ENCODE results near the gene PTPRG.

PTPRG gene

DNA sequence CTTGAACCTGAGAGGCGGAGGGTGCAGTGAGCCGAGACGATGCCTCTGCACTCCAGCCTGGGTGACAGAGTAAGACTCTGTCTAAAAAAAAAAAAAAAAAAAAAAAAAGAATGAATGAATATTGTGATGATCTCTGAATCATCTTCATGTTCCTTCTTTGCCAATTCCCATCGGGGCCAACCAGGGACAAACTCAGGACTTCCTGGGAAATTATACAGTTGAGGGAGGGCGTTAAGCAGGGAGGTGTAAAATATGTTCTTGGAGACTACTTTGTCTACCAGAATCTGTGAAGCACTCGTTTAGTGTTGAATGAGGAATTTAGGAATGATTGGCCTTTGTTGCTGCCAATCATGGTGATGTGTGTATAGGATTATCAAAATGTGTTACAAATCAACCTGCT lies 210.6 kb downstream of the PTPRG start:
- no peak for DNase-seq

DNA sequence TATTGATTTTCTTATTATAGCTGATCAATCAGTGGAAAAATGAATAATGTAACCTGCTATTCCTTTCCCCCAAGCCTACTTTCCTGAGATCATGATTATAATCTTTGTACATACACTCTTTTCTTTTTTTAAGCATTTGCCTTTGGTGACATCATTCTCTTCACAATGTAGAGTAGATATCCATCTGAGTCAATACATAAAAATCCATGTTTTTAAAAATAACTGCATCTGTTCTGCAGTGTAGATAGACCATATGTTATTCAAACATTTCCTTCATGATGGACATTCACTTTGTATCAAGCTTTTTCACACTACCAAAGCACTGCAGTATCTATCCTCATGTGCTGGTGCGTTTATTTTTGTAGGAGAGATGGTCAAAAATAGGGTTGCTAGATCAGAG lies 211.1 kb downstream of the PTPRG start:
- no peak for DNase-seq

DNA sequence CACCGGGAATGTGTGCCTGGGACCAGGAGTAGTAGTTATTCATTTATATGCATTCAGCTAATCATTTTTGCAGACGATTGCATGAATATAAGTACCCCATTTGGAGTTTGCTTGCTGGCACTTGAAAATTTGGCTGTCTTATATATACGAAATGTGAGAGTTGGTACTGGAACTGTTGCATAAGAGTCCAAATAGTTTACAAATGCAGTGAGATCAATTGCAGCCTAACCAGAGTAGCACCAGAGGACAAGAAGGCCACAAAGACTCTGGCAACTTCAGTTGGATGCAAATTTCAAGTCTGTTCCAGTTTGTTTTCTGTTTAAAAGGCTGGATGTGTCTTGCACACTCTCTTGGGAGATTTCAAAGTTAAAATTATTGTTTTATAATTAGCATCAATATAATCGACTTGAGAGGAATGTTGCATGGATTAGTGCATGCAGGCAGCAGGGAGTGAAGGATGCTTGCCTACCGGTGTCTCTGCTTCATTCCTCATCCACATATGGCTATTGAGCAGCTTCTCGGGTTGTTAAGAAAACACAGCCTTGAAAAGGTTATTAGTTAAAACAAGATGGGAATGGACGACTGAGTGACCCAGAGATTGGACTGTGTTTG lies 213.0 kb downstream of the PTPRG start:
- no peak for DNase-seq

DNA sequence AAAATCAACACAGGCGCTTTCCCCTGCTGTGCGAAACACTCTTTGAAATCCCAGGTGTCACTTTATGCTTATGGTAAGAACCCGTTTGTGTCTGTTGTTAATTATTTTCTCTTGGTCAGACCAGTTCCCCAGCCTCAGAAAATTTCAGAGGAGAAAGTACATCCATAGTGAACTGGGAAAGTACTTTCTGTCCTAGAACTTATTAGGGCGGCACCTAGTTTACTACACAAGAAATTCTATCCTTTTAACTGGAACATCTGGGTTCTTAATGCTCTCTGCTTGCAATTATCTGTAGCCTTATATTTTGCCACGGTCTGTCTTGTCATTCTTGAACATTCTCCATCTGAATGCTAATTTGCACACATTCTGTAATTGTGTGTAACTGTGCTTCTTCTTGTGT lies 215.0 kb downstream of the PTPRG start:
- peak in 1 of 2 experiments; percentile 5 for DNase-seq

DNA sequence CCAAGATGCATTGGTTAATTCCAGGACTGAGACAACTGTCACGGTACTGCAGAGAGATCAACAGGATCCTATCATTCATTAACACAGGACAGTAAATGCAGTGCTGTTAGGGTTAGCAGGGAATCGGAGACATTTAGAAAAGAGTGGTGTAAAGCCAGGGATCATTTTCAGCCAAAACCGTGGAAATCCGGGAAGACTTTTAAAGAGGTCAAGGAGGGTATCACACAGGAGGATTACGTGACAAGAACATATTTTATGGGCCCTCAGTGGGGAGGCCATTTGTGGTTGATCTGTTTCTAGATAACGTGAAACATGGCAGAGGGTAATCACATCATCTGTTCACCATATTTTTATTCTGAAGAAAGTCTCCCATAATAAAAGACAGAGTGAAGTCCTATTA lies 216.1 kb downstream of the PTPRG start:
- no peak for DNase-seq

DNA sequence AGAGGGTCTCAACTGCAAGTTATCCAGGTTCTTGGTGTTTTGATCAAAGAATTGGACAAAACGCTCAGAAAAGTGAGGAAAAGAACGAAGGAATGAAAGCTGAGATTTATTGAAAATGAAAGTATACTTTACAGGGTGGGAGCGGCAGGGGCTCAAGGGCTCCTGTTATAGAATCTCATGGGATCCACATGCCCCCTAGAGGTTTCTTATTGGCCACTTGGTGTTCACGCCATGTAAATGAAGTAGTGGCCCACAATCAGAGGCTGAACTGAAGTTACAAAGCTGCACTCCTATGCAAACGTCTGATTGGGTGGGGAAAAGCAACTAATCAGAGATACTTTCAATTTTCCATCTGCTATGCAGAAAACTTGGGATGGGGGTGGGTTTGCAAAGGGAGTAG lies 216.7 kb downstream of the PTPRG start:
- DNase-seq: peak in 1 of 2 experiments; percentile 36

DNA sequence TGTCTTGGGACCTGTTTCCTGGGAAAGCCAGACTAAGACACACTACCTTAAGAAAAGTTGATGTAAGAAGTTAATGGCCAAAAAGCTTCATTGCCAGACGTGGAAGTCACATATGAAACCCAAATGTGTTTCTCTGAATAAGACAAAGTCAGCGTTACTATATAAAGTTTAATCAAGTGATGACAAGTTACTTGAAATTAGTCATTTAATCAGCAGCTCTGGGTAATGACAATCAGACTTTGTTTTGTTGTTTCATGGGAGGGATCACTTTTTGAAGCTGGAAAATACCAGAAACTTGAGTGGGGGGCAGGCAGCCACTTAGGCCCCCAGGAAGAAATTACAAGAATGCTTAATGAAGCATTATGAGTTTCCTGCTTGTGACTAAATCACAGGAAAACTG lies 218.6 kb downstream of the PTPRG start:
- DNase-seq: no peak

DNA sequence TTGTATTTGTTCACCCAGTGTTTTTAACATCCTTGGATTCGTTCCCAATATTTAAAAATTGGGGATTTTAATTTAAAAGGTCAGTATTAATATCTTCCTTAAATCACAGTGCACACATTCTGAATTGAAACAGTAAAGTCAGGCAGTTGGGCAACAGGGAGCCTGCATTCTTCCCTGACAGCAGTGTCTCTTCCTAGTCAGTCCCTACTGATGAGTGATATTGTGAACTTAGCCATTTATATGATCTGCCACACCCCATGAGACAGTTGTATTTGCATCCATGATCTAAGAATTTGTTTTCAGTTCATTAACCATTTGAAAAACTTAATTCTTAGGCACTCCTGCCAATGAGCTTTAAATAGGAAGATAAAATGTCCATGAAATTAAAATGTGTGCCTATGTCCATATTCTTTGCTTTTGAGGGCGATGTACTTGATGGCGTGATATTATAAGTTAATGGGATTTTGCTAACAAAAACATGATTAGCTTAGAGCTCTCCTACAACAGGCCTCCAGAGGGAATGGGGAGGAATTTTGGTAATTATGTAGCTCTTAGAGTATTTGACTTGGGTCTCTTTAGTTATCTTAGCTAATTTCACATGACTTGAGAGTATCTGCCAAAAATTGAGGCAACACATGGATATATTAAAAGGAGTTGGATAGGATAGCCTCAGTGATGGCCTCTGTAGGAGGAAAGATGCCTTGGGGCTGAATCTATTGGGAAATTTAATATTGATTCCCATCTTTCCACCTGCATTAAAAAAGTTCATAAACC lies 219.3 kb downstream of the PTPRG start:
- no peak for DNase-seq

DNA sequence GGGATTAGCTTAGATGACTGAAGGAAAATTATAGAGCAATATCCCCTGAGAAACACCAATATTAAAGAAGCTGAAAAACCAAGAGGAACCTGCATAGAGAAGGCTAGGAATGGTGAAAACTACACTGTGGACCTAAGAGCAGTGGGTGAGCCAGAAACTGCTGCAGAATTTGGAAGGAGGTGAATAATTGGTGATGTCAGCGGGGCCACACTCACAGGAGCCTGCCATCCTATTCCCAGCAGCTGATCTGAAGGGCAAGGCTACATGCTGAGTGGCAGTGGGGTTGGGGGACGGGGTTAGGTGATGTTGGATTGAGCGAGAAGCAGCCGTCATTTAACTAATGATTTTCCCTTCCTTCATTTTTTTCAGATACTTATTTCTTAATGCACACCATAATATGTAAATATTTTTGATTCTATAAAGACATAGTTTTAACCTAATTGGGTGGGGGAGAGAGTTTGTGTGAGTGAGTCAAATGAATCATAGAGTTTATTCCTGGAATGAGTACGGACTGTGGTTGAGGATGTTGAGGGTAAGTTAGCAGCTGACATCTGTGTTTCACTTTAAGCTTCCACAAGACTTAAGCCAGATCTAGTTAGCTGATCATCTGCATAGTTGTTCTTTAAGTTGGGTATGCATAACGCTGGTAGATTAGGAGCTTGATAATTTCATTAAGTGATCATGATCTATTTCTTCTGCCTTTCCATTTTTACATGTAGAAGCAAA lies 222.8 kb downstream of the PTPRG start:
- peak in 1 of 2 experiments; percentile 7 for DNase-seq

DNA sequence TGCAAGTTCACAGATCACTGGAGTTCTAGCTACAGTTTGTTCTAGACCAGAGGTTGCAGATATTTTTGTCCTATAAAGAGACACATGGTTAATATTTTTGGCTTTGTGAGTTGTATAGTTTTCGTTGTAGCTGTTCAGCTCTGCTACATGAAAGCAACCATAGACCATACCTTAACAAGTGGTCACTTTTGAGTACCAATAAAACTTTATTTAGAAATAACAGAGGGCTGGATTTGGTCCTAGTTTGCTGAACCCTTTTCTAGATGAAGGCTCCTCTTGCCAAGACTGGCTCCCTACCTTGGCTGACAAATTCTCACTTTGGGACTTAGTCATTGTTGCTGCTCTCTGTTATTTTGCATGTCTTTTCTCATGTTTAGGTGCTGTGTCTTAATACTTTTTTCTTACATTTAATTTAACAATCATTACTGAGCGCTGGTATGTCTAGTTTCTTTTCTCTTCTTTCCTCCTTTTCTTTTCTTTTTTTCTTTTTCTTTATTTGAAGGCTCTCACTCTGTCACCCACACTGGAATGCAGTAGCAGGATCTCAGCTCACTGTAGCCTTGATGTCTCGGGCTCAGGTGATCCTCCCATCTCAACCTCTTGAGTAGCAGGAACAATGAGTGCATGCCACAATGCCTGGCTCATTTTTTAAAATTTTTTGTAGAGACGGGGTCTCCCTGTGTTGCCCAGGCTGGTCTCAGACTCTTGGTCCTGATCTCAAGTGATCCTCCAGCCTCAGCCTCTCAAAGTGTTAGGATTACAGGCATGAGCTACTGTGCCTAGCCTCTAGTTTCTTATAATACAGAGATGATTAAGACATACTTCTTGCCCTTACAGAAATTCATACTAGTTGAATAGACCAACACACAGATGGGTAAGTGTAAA lies 227.5 kb downstream of the PTPRG start:
- no peak for DNase-seq

DNA sequence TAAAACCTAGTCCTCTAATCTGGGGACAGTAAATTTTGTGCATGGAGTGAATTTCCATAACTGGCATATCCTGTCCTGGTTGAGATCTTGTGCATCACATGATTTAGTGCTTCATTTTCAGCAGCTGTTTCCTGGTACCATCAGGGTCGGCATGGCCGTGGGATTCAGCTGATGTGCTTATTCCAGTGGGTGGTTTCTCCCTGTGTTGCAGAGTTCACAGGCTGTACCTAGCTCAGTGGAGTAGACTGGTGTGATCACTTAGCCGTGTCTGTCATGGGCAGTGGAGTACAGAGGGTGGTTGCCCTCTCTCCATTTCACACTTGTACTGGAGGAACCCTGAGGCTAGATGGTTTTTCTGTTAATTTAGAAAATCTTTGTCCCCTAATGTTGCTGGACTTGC lies 228.5 kb downstream of the PTPRG start:
- no peak for DNase-seq

DNA sequence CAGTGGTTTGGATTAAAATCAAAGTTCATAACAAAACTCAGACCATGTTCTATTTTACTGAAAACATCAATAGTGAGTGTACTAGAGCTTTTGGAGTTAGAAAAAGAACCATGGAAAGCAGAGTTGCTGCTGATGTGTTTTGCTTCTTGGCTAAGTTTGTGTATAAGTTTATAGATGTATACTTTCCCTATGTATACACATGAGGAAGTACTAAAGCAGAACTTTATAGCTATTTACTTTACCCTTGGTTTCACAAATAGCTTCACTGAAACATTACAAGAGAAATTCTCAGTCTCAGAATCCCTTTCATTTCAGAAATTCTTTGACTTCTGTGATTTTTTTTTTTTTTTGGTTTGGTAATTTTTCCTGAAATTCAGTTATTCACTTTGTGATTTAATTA lies 229.0 kb downstream of the PTPRG start:
- no peak for DNase-seq

DNA sequence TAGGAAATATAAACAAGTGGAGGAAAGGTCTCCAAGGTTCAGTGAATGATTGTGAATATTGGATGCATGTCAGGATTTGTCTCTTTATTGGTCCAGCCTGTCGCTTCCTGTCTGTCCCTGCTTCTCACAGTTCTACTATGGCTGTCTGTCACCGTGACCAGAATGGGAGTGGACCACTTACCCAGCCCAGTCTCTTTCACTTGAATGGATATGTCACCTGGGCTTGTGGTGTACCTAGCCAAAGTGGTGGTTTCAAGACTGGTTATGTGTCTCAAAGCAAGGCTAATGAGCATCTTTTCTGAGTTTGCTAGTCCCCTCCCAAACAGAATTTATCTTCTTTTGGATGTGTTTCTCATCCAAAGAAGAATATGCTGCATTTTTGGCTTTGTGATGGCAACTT lies 231.7 kb downstream of the PTPRG start:
- no peak for DNase-seq

DNA sequence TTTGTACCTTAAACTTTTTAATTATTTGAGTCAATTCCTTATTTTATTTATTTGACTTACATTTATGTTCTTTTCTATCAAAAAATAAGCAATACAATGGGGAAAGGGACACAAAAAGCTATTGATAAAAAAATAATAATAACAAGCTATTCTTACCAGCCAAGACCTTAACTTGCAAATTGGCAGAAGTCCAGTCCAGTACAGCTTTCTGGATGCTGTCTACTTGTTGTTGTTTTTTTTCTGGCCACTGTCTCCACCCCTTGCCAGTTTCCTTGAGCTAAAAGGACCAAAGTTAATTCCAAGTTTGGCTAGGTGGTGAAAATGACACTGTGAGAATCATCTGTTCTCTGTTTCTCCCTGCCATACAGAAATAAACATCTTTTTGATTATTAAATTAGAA lies 232.2 kb downstream of the PTPRG start:
- DNase-seq: no peak

DNA sequence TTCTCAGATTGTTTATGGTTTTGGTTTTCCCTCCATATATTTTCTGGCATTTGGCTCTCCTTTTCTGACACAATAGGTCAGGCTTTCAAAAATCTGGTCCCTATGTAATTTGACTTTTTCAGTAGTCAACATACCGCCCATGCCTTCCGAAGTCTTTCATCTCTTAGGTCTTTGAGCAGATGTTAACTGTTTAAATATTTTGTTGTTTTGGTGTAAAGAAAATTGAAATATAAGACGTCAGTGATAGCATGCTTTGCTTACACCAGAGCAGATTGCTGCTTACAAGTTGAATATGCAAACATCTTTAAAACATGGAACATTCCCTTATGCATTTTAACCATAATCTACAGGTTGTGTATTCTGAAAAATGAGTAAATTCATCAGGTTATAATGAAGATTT lies 233.0 kb downstream of the PTPRG start:
- no peak for DNase-seq

DNA sequence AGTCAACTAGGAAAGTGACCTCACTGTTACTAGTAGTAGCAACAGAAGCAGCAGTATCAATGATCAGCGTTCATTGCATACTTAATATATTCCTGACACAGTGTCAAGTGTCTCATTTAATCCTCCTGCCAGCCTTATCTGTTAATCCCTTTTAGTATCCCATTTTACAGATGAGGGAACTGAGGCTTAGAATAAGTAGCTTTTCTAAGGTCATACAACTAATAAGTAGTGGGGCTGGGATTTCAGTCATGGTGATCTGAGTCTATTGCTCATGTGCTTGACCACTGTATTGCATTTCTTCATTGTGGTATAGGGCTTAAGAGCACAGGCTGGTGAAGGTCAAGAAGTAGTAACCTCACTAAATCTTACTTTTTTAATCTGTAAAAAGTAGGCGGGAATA lies 233.6 kb downstream of the PTPRG start:
- peak in 1 of 2 experiments; percentile 5 for DNase-seq

DNA sequence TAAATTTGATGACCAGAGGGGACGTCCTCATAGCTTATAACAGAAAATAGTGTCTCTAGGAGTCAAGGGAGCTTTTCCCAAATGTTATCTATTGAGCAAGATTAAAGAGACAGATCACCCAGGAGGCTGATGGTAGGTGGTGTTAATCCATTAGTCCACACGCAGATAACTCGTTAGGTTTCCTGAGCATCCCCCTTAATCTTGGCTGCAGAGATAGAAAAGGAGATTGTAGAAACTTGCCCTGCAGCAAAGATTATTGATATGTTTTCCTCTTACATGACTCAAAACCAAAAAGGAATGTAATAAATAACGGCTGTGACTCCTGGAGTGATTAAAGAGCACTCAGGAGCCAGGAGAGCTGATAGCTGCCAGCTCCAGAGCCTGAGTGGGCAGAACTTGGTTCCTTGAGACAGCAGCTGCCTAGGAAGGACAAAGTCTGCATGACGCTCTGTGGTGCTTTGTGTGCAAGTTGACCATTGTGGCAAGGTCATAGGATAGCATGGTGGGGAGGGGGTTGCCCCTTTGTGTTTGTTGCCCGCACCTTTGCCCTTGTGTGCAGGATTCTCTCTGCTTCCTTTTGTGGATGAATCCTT lies 234.8 kb downstream of the PTPRG start:
- peak in 1 of 2 experiments; percentile 67 for DNase-seq

DNA sequence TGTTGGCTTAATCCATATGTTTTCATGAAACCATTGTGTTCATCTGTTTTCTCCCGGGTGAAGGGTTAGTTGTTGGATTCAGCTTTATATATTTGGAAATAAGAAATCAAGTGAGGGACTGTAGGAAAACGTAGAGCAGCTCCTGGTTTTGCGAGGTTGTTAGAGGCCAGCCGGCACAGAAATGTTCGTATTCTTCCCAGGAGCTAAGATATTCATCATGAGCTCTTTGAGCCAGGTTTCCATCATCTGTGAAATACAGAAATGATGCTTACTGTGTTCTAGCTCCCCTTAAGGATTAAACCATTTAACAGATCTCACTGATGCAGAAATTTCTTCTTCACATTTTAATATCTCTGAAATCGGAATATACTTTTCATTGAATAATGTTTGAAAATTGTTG lies 235.5 kb downstream of the PTPRG start:
- peak in 1 of 2 experiments; percentile 63 for DNase-seq

DNA sequence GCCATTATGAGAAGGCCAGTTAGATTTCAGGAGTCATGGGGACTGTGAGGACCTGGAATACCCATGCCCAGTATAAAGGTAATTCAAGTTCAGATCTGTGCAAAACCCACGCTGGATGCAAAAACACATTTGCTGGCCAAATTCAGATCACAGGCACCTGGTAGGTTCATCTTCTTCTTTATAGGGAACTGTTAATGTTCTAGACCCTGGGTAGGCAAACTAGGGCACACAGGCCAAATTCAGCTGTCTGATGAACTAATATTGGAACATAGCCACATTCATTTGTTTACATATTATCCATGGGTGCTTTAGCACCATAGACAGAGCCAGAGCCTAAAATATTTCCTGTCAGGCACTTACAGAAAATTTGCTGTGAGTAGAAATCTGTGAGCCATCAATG lies 241.4 kb downstream of the PTPRG start:
- no peak for DNase-seq

DNA sequence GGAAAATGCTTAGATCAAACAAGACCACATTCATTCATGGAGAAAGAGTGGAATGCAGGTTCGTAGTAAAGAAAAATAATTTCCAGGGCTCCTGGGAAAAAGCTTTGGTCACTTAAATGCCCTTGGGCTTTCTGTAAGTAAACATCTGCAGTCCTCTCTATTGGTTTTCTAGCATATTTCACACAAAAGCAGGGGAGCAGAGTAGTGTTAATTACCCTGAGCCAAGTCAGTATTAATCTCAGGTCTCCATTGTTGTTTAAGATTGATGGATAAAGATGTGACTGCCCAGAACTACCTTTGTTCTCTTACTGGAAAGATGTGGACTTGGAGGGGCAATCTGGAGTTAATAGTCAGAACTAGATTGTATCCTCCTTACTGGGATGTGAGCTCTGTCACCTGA lies 242.6 kb downstream of the PTPRG start:
- no peak for DNase-seq

DNA sequence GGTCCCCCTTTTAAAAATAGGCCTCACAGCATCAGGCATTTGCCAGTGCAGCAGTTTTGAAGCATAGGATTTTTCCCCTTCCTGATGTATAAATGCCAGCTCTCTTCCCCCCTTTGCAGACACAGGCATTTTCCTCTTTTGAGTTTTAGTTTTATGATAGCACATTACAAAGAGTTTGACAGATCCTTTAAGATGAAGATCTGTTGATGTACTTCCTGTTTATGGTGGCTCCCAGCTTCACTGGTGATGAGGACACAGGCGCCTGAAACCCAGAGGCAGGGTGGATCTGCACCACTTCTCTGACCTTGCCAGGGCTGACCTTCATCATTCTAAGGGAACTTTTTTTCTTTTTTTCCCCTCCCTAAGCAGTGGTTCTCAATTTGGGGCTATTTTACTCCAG lies 243.4 kb downstream of the PTPRG start:
- no peak for DNase-seq

DNA sequence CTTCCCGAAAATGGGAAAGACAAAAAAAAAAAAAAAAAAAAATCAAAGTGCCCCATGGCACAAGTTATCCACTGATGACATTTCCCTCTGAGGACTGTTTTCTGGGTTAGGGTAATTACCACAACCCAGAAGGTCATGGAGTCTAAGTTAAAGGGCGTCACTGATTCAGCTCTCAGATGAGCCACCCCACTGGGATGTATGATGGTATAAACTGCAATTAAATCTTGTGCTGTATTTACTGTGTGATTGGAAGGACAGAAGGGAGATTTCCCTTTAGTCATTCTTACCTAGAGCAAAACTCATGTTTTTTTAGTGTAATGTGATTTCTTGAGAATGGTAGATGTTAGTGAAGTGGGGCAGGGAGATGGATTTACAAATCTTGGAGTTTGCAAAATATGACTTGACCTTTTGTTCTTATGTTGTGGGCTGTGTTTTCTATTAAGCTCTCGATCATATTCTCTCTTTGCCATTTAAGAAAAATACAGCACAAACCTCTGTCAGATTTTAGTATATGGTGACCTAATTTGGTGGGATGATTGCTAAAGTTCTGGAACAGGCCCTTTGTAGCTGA lies 244.2 kb downstream of the PTPRG start:
- no peak for DNase-seq
